ENCODE measurements around the gene SSX1.
"Not testable (repeated sequence)": the region's sequence is repeated elsewhere in the genome, so short reads cannot be mapped to it uniquely, and the experiment has no call there.

SSX1 gene, protein sequence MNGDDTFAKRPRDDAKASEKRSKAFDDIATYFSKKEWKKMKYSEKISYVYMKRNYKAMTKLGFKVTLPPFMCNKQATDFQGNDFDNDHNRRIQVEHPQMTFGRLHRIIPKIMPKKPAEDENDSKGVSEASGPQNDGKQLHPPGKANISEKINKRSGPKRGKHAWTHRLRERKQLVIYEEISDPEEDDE

DNA sequence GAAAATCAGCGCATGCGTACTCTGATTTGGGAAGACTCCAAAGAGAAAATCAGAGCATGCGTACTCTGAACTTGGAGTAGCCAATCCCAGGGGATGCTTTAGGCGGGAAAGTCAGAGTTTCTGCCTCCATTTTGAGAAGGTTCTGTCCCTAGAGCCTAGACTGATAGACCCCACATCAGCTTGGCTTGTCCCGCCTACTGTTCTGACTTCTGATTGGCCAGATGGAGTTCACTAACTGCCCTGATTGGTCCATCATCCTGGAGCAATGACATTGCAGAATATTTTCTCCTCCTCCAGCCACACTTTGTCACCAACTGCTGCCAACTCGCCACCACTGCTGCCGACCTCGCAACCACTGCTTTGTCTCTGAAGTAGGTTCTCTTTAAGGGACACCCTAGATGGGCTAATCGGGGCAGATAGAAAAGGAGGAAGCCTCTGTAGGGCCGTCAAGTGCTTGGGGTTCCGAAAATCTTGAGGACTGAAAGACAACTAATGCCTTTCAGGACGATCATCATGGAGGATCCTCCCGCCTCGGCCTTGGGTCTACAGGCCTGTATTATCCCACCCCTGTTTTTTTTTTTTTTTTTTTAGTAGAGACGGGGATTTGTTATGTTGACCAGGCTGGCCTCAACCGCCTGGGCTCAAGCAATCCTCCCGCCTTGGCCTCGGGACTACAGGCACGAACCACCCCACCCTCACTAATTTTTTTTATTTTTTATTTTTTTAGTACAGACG lies at the start of gene SSX1:
Gene SSX1, plus strand, starts transcription at position 331 of the 735 bp plus-strand sequence. CDS start 1,850 bp downstream, outside the sequence.
- not testable (repeated sequence) for DNase-seq (ENCODE audit: low spot score)

DNA sequence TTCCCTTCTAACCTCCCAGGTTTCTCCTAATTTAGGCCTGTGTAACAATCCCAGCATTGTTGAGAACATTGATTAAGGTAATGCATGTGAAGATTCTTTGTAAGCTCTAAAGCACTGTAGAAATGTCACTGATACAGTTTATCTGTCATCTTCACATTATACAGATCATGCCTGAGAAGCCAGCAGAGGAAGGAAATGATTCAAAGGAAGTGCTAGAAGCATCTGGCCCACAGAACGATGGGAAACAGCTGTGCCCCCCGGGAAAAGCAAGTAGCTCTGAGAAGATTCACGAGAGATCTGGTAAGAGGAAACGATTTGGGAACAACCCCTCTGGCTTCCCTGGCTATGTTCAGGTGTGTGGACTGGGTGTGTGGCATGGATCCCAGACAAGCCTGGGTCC lies 40.9 kb upstream of the SSX1 start:
- not testable (repeated sequence) for DNase-seq (ENCODE audit: low spot score)

DNA sequence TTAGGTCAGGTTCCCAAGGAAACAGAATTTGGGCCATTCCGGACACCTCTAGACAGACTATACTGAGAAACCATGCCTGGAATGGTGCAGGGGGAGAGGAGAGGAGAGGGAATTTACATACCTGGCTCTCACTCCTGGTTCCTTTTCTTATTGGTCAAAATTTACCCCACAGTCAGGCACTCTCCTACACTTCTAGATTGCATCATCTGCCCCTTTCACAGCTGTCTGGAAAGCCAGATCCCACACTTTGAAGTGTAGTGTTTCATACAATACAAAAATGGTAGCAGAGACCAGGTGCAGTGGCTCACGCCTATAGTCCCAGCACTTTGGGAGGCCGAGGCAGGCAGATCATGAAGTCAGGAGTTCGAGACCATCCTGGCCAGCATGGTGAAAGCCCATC lies 31.0 kb upstream of the SSX1 start:
- not testable (repeated sequence) for DNase-seq (ENCODE audit: low spot score)

DNA sequence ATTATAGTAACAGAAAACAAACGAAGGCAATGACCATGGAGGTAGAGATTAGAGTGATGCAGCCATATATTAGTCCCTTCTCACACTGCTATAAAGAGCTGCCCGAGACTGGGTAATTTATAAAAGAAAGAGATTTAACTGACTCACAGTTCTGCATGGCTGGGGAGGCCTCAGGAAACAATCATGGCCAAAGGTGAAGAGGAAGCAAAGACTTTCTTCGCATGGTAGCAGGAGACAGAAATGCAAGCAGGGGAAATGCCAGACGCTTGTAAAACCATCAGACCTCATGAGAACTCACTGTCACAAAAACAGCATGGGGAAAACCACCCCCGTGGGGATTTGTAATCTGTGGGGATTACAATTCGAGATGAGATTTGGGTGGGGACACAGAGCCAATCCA lies 2.2 kb upstream of the SSX1 start:
- DNase-seq (ENCODE audit: low spot score) = not testable (repeated sequence)

DNA sequence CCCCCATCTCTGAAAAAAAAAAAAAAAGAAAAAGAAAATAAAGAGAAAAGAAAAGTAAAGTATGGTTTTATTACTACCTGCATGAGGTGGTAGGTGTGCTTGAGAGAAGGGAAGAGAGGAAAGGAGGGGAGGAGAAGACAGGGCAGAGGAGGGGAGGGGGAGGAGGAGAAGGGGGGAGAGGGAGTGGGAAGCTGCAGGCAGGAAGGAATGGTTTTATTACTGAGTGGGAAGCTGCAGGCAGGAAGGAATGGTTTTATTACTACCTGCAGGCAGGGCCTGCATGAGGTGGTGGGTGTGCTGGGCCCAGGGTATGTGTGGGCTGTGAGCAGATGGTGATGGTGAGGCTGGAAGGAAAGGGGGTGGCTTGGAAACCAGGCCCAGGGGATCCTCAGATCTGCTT lies 19.2 kb downstream of the SSX1 start:
- not testable (repeated sequence) for DNase-seq (ENCODE audit: low spot score)

DNA sequence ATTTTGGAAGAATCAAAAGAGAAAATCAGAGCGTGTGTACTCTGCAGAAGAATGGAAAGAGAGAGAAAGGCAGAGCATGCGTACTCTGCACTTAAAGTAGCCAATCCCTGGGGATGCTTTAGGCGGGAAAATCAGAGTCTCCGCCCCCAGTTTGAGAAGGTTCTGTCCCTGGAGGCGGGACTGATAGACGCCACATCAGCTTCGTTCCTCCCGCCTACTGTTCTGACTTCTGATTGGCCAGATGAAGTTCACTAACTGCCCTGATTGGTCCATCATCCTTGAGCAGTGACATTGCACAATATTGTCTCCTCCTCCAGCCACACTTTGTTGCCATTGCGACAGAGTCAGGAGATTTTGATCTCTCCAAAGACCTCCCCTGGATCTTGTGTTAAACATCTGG lies 23.8 kb downstream of the SSX1 start:
- DNase-seq (ENCODE audit: low spot score) = peak; percentile 3

DNA sequence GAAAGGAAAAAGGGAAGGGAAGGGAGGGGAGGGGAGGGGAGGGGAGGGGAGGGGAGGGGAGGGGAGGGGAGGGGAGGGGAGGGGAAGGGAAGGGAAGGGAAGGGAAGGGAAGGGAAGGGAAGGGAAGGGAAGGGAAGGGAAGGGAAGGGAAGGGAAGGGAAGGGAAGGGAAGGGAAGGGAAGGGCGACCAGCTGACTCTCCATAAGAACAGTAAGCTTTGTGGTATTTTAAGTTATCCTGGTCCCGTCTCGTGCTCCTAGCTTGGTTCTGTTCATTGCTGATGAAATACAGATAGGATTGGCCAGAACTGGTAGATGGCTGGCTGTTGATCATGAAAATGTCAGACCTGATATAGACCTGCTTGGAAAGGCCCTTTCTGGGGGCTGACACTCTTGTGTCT lies 25.5 kb downstream of the SSX1 start:
- not testable (repeated sequence) for DNase-seq (ENCODE audit: low spot score)

DNA sequence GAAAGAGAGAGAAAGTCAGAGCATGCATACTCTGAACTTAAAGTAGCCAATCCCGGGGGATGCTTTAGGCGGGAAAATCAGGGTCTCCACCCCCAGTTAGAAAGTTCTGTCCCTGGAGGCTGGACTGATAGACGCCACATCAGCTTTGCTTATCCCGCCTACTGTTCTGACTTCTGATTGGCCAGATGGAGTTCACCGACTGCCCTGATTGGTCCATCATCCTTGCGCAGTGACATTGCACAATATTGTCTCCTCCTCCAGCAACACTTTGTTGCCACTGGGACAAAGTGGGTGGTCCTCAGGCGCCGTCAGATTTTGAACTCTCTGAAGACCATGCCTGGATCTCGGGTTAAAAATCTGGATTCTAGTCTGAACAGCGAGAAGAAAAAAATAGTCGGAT lies 51.0 kb downstream of the SSX1 start:
- no peak for DNase-seq (ENCODE audit: low spot score)

DNA sequence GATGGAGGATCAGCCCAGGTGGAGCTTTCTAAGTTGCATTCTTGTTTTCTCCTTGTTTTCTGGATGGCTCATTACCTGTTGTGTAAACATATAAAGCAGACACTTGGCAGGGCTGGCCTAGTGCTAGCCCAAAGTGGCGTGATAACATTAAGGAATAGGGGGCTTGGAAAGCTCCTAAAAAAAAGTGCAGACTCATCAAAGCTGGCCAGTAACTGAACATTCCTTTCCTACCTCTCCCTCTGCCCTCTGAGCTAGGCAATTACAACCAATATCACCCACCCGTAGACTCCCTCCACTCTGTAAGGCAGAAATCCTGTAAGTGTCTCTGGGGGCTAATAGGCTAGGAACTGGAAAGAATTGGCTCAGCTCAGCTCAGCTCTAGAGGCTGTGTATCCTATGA lies 58.8 kb downstream of the SSX1 start:
- DNase-seq (ENCODE audit: low spot score) = not testable (repeated sequence)

Measured in COLO829 (cell line).